UCSD-AML1 (cell line): ENCODE measurements around the gene TAS2R41.

ENCODE experiments used
- DNase-seq: peaks from one replicate; lab custom pipeline; 2025; ENCODE audit not compliant: unreplicated experiment; lab: John Stamatoyannopoulos, UW

TAS2R41 gene, protein sequence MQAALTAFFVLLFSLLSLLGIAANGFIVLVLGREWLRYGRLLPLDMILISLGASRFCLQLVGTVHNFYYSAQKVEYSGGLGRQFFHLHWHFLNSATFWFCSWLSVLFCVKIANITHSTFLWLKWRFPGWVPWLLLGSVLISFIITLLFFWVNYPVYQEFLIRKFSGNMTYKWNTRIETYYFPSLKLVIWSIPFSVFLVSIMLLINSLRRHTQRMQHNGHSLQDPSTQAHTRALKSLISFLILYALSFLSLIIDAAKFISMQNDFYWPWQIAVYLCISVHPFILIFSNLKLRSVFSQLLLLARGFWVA

GRCh38 chr7:143477501-143478150 lies at the start of gene TAS2R41:
TAS2R41 (plus strand) TSS chr7:143477873; CDS start chr7:143477873, 0 bp downstream.
- no peak for DNase-seq

DNA sequence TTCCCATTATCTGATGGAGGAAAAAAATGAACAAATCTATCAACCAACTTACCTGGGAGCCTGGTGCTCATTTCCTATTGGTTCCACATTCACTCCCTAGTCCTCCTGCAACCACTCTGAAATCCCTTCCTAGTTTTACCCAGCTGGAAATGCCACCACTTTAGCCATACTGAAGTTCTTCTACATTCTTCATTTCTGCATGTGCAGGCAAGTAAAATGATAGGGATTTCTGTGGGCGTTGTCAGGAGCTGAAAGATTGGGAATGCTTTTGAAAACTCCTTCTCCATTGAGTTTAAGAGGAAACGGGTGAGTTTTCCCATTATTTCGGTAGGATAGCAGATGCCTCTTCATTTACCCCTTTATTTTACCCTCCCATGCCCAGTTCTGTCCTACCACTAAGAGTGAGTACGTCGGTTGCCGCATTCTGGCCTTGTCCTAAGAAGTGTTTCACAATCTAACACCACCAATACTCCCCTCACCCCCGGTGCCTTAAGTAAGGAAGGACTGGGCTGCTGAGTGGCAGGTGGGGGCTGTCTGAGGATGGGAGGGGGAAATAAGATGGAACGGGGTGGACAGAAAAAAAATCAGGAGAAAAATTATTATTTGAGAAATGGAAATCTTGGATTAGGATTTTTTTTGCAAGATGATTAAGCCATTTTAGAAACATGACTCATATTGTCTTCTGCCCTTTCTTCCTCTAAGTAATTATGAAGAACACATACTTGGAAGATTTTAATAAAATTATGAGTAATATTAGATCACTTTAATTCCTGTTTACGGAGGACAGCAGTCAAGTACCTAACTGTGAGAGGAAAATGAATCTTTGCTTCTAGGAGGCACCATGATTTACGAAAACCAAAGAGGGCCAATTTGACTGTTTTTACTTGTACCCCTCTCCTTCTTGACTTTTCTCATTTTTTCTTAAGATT lies 47.6 kb upstream of the TAS2R41 start:
- DNase-seq: no peak

DNA sequence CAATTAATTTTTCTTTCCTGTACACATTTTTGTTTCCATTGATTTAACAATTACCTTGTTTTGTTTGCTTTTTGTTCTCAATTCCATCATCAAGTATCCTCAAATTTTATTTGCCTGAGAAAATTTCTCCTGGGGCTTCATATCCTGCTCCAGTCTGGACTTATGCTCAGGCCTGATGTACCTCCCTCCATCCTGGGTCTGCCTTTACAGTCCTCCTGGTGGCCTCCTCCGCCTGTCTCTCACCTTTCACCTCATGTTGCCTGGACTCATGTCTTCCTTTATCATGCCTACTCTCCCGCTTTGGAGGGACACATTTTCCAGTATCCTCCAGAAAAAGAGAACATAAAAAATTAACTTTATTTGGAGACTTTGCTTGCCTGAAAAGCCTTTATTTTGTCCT lies 46.6 kb upstream of the TAS2R41 start:
- DNase-seq: no peak

- no peak for DNase-seq
Observed at GRCh38 chr7:143433759-143434158, 43.9 kb upstream of the TAS2R41 start.

GRCh38 chr7:143434660-143435059 lies 43.0 kb upstream of the TAS2R41 start:
- DNase-seq: no peak

GRCh38 chr7:143435266-143435665 lies 42.4 kb upstream of the TAS2R41 start:
- no peak for DNase-seq

DNA sequence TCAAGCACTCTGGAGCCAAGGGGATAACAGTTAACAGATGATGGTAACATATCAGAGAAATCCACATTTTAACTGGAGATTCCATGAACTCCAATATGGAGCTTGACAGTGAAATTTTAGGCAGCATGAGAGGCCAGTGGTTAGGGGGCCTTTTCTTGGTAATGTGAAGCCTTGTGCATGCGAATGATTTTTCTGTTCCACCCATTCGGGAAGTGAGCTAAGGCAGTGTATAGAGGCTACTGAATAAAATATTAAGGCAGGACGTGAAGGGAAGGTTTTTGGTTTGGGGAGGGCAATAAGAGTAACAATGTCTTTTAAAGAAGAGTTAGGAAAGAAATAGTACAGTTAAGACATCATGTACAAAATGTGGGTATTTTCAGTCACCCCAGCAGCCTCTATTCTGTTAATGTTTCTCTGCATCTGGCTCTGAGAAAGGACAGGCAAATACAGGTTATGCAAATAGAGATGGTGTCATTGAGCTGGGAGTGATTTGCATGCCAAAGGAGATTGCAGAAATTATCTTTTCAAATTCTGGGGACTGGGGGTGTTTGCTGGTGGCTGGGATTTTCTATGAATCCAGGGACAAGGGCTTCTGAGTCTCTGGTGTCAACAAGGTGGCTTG lies 41.2 kb upstream of the TAS2R41 start:
- DNase-seq: no peak

GRCh38 chr7:143437578-143437977 lies 40.1 kb upstream of the TAS2R41 start:
- DNase-seq: no peak

- no peak for DNase-seq
Observed at GRCh38 chr7:143439866-143440265, 37.8 kb upstream of the TAS2R41 start.

- no peak for DNase-seq
Observed at GRCh38 chr7:143443153-143443552, 34.5 kb upstream of the TAS2R41 start, which contains the start of gene TAS2R60. TAS2R60 (plus strand) TSS chr7:143443453; CDS start chr7:143443453, 0 bp downstream.

- no peak for DNase-seq
Observed at GRCh38 chr7:143444063-143444782, 33.5 kb upstream of the TAS2R41 start.

DNA sequence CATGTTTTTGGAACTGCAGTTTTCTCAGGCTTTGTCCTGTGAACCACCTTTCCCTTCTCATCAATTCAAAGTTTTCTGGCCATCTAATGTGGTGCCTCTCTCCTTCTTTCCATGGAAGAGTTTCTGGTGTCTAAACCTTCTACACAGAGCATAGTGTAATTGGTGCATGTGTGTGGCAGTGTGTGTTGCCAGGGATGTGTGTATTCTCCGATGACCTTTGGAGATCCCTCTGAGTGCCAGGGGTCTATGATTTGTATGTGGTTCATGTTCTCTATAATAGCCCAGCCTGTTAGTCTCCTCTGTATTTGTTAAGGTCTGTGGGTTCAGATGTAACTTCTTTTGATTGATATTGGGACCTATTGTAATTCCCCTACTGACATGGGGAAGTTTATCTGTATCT lies 32.9 kb upstream of the TAS2R41 start:
- no peak for DNase-seq

DNA sequence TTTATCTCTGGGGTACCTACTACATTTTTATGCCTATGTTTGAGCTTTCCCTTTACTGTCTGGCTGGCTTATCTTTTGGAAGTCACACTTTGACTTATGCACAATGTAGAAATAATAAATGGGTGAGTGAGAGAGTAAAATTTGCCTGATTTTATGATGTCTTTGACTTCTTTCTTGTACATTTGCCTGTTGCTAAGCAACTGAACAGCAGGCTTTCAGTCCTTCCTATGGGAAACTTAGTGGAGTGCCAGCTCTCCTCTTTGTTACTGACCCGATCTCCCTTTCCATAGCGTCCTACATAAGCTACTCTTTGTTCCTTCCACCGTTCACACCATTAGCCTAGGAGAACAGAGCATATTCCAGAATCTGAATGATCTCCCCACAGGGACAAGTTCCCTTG lies 30.2 kb upstream of the TAS2R41 start:
- no peak for DNase-seq

GRCh38 chr7:143448429-143448828 lies 29.2 kb upstream of the TAS2R41 start:
- DNase-seq: no peak

DNA sequence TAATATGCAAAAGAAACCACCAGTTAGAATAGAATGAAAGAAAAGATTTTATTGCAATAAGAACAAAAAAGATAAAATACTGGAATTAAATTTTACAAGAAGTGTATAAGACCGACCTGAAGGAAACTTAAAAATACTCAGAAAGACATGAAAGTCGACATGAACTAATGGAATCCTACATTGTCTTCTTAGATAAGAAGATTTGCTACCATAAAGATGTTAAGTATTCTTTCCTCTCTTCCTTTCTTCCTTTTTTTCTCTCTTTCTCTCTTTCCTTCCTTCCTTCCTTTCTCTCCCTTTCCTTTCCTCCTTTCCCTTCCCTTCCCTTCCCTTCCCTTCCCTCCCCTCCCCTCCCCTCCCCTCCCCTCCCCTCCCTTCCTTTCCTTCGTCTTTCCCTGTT lies 27.9 kb upstream of the TAS2R41 start:
- no peak for DNase-seq

GRCh38 chr7:143451122-143451521 lies 26.6 kb upstream of the TAS2R41 start:
- DNase-seq: no peak

GRCh38 chr7:143451746-143452145 lies 25.9 kb upstream of the TAS2R41 start:
- DNase-seq: no peak

DNA sequence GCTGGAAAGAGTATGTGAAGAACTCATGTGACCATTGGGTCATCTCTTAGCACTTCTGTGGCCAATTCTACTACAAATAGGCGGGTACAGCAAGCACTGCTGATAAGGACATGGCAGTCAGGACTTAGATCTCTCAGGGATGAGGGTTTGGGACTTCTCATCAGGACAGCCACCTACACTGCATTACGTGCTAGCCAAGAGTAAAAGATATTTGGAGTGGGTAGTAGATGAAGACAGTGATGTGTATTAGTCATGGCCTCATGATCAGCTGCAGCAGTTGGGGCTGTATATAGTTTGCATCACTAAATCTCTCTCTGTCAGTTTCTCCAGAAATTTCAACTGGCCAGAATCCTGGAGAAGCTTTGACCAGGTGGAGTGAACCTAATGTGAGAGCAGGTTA lies 25.2 kb upstream of the TAS2R41 start:
- no peak for DNase-seq

DNA sequence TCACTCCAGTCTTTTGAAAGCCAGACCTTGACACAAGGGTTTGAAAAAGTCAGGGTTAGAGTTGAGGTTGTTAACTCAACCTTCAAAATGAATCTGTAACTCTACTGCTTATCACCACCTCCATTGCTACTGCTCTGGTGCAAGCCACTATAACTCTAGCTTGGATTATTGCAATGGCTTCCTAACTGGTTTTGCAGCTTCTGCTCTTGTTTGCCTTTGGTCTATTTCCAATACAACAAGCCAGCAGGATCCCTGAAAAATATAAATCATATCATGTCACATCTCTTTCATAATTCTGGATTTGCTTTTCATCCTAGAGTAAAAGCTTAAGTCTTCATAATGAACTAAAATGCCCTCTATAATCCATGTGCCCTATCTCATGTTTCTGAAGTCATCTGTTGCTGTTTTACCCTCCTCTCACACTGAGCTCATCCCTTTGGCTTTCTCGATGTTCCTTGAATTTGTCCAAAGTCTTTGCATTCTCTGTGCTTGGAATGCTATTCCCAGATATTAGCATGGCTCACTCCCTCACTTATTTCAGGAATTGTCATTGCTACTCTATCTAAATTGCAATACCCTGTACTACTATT lies 23.5 kb upstream of the TAS2R41 start:
- no peak for DNase-seq

DNA sequence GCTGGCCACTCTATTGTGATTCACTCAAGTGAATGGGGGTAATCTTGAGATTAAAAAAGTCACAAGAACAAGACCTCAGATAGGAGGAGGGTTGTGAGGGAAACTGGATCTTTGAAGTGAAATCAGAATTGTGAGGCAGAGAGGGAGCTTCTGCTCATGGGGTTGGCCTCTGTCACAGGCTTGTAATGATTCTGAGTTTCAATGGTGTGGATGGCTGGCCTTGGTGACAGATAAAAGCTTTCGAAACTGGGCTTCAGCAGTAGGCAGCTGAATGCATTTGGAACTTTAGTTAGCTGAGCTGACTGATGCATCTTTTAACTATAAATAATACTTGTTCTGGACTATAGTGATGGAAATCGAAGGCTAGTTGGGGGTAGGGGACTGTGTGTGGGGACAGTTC lies 22.2 kb upstream of the TAS2R41 start:
- no peak for DNase-seq
